ENCODE measurements around the gene MAML2.

The MAML2 gene

DNA sequence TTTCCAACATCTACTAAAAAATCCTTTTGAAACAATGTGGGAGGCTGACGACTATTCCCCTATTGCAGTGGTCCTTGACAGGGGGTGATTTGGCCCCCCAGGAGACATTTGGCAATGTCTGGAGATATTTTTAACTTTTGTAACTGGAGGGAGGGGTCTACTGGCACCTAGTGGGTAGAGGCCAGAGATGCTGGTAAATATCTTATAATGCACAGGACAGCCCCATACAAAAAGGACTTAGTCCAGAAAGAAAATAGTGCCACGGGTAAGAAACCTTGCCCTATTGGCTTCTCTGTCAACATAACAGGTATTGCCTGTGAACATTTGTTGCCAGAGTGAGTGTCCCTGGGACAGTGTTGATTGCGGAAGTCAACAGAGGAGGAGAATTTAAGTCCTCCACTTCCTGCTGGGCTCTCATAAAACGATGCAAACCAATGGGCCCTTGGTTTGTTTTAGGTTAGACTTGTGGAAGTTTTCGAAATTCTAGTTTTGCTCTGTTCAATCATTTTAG, 101.6 kb downstream of the MAML2 start:
- no peaks in the 10 kb centered on the region for H3K36me3 ChIP-seq (ENCODE audit: insufficient read depth, low read depth, low read length)
- no peak overlapping the region for H3K27ac ChIP-seq (ENCODE audit: low read length)
- peaks cover 33% of the 10 kb centered on the region for H3K4me1 ChIP-seq (ENCODE audit: insufficient read depth, low read length)
- H3K9ac ChIP-seq (ENCODE audit: low read depth, low read length), result peak overlapping the region; percentile 92; the same call in 1 of the 2 replicates
- no peak overlapping the region for H3K4me3 ChIP-seq (ENCODE audit: low read length)
- H3K9me3 ChIP-seq (ENCODE audit: insufficient read depth, low read depth, low read length), result no peaks in the 10 kb centered on the region
- no peaks in the 10 kb centered on the region for H3K27me3 ChIP-seq (ENCODE audit: insufficient read depth, low read length)

DNA sequence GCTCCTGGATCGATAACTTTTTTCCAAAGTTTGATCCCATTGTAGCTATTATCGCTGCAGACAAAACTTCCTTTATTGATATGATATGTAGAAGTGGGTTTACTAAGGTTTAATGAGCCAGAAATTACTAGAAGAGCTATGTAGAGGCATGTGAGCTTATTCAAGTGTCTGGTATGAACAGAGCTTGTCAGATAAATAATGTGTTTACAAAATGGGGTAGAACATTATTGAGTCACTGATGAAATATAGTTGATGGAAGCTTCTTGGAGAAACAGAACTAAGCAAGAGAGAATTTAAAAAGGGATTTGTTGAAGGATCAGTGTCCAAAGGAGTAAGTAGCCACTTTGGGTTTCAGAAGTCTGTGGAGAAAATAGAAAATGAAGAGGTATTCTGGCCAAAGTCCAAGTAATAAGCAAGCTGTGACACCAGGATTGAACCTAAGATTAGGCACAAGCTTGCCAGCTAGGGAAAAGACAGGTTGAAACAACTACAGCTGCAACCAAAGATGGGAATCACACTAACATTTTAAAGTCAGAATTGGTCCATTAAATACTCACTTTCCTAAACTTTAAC, 104.3 kb downstream of the MAML2 start:
- H3K4me1 ChIP-seq (ENCODE audit: insufficient read depth, low read length), result peaks cover 36% of the 10 kb centered on the region

DNA sequence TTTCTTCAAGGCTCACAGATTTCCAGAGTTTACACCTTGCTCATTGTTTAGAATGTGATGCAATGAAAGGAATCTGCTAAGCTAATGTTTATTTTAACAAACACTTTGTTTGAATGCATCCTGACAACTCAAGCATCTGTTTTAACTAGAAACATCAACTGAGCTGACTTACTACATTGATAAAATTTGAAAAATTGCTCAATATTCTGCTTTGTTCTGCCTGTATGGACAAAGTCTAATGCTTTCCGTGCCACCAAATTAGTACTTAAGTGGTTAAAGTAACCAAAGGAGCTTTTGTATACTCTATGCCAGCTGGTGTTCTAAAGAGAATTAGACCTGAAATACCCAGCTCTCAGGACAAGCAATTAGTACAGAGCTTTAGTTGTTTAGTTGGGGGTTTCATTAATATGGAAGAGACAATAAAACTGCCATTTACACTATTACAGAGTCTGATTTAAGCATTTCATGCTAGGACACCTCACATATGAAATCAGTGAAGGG, 105.2 kb downstream of the MAML2 start:
- Histone ChIP-seq H3K4me1 (ENCODE audit: insufficient read depth, low read length) (peaks cover 34% of the 10 kb centered on the region), H3K27me3 (ENCODE audit: insufficient read depth, low read length) (no peaks in the 10 kb centered on the region), H3K4me3 (ENCODE audit: low read length) (no peak overlapping the region), H3K9ac (ENCODE audit: low read depth, low read length) (no peak overlapping the region), H3K27ac (ENCODE audit: low read length) (no peak overlapping the region), H3K9me3 (ENCODE audit: insufficient read depth, low read depth, low read length) (no peaks in the 10 kb centered on the region), H3K36me3 (ENCODE audit: insufficient read depth, low read depth, low read length) (no peaks in the 10 kb centered on the region)

More for the DNA sequence above, 104.3 kb downstream of the MAML2 start:
- Histone ChIP-seq H3K27me3 (ENCODE audit: insufficient read depth, low read length) (no peaks in the 10 kb centered on the region), H3K9me3 (ENCODE audit: insufficient read depth, low read depth, low read length) (no peaks in the 10 kb centered on the region), H3K36me3 (ENCODE audit: insufficient read depth, low read depth, low read length) (no peaks in the 10 kb centered on the region), H3K4me3 (ENCODE audit: low read length) (no peak overlapping the region), H3K27ac (ENCODE audit: low read length) (no peak overlapping the region), H3K9ac (ENCODE audit: low read depth, low read length) (no peak overlapping the region)

DNA sequence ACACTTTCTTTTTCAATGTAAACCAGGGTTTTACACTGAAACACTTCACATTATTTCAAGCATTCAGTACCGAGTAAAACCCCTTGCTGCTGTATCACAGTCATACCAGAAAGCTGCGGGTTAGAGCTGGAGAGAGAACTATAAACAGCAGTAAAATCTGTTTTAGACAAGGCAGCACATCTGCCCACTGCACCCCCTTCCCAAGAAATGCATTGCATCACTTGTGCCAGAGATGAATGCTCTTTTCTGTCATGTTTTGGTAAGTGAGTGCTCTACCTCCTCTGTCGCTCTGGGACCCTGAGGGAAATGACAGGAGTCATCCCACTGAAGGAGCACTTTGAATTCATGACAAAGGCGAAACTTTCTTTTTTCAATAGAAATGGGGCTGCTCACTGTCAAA, 107.2 kb downstream of the MAML2 start:
- H3K9me3 ChIP-seq (ENCODE audit: insufficient read depth, low read depth, low read length), result no peaks in the 10 kb centered on the region
- peaks cover 18% of the 10 kb centered on the region; the same call in 1 of the 2 replicates for H3K4me1 ChIP-seq (ENCODE audit: insufficient read depth, low read length)
- no peak overlapping the region for H3K27ac ChIP-seq (ENCODE audit: low read length)
- no peak overlapping the region for H3K4me3 ChIP-seq (ENCODE audit: low read length)
- H3K36me3 ChIP-seq (ENCODE audit: insufficient read depth, low read depth, low read length), result no peaks in the 10 kb centered on the region
- no peaks in the 10 kb centered on the region for H3K27me3 ChIP-seq (ENCODE audit: insufficient read depth, low read length)
- no peak overlapping the region for H3K9ac ChIP-seq (ENCODE audit: low read depth, low read length)

DNA sequence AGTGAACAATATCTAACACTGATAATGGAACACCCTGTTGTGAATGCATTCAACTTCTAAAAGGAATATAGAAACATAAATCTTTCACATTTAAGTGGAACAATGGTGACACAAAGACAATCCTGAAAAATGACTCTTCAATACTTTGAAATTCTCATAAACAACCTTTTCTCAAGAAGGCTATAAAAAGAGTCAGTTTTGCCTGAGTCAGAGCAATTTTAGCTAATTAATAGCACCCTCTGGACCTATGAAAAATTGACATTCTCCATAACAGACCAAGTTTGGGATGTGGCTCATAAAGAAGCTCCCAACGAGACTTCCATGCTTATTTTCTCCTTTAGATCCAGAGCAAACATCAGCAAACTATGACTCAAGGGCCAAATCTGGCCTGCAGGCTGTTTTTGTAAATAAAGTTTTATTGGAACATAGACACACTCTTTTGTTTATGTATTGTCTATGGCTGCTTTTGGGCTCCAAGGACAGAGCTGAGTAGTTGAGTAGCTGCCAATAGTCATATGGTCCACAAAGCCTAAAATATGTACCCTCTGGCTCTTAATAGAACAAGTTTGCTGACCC, 108.0 kb downstream of the MAML2 start:
- Histone ChIP-seq H3K9ac (ENCODE audit: low read depth, low read length) (no peak overlapping the region), H3K36me3 (ENCODE audit: insufficient read depth, low read depth, low read length) (no peaks in the 10 kb centered on the region), H3K9me3 (ENCODE audit: insufficient read depth, low read depth, low read length) (no peaks in the 10 kb centered on the region), H3K4me1 (ENCODE audit: insufficient read depth, low read length) (peaks cover 18% of the 10 kb centered on the region; the same call in 1 of the 2 replicates), H3K27ac (ENCODE audit: low read length) (no peak overlapping the region), H3K4me3 (ENCODE audit: low read length) (no peak overlapping the region), H3K27me3 (ENCODE audit: insufficient read depth, low read length) (no peaks in the 10 kb centered on the region)

DNA sequence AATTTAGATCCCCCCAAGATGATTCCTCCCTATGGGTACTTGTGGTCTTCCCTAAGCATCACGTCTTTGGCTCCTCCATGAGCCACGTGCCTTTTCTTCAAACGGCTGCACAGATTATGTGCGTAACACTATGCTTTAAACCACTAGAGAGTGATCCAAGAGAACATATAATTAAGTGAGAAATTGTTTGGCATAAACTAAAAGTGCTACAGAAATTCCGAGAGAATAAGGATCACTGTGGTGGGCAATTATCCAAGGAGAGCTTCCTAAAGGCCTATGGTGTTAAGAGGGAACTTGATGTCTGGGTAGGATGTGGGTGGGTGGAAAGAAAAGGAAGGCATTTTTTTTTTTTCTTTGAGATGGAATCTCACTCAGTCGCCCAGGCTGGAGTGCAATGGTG, 110.9 kb downstream of the MAML2 start:
- no peak overlapping the region for H3K9ac ChIP-seq (ENCODE audit: low read depth, low read length)
- H3K27me3 ChIP-seq (ENCODE audit: insufficient read depth, low read length), result no peaks in the 10 kb centered on the region
- H3K4me3 ChIP-seq (ENCODE audit: low read length), result no peak overlapping the region
- no peak overlapping the region for H3K27ac ChIP-seq (ENCODE audit: low read length)
- no peaks in the 10 kb centered on the region for H3K36me3 ChIP-seq (ENCODE audit: insufficient read depth, low read depth, low read length)
- no peaks in the 10 kb centered on the region for H3K9me3 ChIP-seq (ENCODE audit: insufficient read depth, low read depth, low read length)
- peaks cover 15% of the 10 kb centered on the region for H3K4me1 ChIP-seq (ENCODE audit: insufficient read depth, low read length)

DNA sequence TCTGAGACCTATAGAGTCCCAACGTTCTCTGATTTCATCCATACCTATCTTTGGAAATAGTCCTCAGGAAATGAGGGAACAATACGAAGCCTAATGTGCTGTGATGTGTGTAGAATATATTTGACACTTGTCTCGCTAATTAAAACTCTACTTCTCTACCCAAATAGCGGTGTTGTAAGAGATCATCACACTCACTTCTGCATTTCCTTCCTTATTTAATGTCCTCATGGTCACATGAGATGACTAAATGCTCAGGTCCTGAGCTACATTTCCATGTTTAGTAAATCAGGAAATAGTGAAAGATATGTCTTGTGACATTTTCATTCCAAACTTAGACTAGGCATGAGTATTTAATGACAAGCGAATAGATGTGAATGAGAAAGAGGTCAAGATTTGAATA, 112.3 kb downstream of the MAML2 start:
- Histone ChIP-seq H3K4me3 (ENCODE audit: low read length) (no peak overlapping the region), H3K9me3 (ENCODE audit: insufficient read depth, low read depth, low read length) (no peaks in the 10 kb centered on the region), H3K4me1 (ENCODE audit: insufficient read depth, low read length) (peaks cover 11% of the 10 kb centered on the region), H3K27me3 (ENCODE audit: insufficient read depth, low read length) (no peaks in the 10 kb centered on the region), H3K9ac (ENCODE audit: low read depth, low read length) (no peak overlapping the region), H3K36me3 (ENCODE audit: insufficient read depth, low read depth, low read length) (no peaks in the 10 kb centered on the region), H3K27ac (ENCODE audit: low read length) (no peak overlapping the region)

DNA sequence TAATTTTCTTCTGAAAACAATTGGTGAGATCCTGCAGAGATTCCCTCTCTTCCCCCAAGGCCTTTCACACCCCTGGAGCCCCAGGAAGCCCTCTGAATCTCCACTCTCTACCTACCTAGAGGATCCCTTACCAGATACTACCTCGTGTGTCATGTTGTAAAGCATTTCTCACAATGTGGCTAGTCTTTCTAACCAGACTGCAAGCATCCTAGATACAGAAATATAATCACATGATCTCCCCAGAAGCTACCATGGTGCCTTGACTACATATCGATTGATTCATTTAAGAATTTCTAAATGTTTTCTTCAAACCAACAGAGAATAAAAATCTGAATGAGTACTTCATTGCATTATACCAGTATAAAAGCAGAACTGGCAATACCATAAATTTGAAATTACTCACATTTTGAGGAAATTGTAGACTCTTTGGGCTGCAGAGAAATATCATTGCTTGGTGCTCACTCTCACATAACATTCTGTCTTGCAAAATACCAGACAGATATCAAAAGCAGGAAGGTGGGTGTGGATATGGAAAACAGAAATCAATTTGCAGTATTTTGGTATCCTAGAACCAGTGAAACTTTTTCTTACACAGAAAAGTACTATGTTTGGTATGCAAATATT, 113.5 kb downstream of the MAML2 start:
- H3K27ac ChIP-seq (ENCODE audit: low read length), result no peak overlapping the region
- no peak overlapping the region for H3K4me3 ChIP-seq (ENCODE audit: low read length)
- no peaks in the 10 kb centered on the region for H3K27me3 ChIP-seq (ENCODE audit: insufficient read depth, low read length)
- peaks cover 10% of the 10 kb centered on the region for H3K4me1 ChIP-seq (ENCODE audit: insufficient read depth, low read length)
- no peaks in the 10 kb centered on the region for H3K9me3 ChIP-seq (ENCODE audit: insufficient read depth, low read depth, low read length)
- no peak overlapping the region for H3K9ac ChIP-seq (ENCODE audit: low read depth, low read length)
- H3K36me3 ChIP-seq (ENCODE audit: insufficient read depth, low read depth, low read length), result no peaks in the 10 kb centered on the region

DNA sequence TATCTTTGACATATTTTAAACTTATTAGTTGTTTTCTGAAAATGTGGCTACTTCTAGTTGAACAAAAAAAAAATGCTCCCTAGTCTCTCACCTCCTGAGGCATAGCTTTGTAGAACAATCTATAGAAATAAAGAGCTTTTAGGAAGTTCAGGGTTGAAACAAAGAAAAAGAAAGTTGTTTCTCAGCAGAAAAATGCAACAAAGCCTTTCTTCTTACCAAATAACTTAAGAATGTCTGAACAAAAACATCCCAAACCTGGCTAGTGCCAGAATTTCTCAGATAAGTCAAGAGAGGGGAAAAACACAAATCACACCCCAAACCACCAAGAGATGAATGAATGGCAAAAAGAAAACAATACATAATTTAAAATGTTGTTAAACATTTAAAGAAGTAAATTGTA, 114.1 kb downstream of the MAML2 start:
- H3K4me3 ChIP-seq (ENCODE audit: low read length), result no peak overlapping the region
- H3K27me3 ChIP-seq (ENCODE audit: insufficient read depth, low read length), result no peaks in the 10 kb centered on the region
- no peaks in the 10 kb centered on the region for H3K9me3 ChIP-seq (ENCODE audit: insufficient read depth, low read depth, low read length)
- no peaks in the 10 kb centered on the region for H3K36me3 ChIP-seq (ENCODE audit: insufficient read depth, low read depth, low read length)
- no peak overlapping the region for H3K27ac ChIP-seq (ENCODE audit: low read length)
- H3K4me1 ChIP-seq (ENCODE audit: insufficient read depth, low read length), result peaks cover 10% of the 10 kb centered on the region
- no peak overlapping the region for H3K9ac ChIP-seq (ENCODE audit: low read depth, low read length)

DNA sequence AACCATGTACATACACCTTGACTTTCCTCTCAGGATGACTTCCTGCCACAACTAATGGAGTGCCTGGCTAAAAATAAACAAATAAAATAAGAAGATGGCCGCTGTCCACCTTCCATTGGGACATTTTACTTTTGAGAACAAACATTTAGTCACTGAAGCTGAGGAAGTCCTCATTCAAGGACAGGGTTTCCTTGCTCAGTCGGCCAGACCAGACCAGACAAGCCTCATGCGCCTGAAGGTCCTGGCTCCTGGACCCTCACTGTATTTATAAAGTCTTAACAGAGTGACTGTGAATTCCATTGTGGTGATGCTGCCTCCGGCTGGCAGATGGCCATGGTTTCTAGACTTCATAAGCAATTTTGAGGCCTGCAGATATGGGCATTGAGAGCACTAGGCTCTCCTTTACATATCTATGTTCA, 114.5 kb downstream of the MAML2 start:
- no peaks in the 10 kb centered on the region for H3K9me3 ChIP-seq (ENCODE audit: insufficient read depth, low read depth, low read length)
- H3K27me3 ChIP-seq (ENCODE audit: insufficient read depth, low read length), result no peaks in the 10 kb centered on the region
- no peak overlapping the region for H3K9ac ChIP-seq (ENCODE audit: low read depth, low read length)
- no peak overlapping the region for H3K4me3 ChIP-seq (ENCODE audit: low read length)
- H3K27ac ChIP-seq (ENCODE audit: low read length), result no peak overlapping the region
- H3K36me3 ChIP-seq (ENCODE audit: insufficient read depth, low read depth, low read length), result no peaks in the 10 kb centered on the region
- H3K4me1 ChIP-seq (ENCODE audit: insufficient read depth, low read length), result peaks cover 10% of the 10 kb centered on the region

DNA sequence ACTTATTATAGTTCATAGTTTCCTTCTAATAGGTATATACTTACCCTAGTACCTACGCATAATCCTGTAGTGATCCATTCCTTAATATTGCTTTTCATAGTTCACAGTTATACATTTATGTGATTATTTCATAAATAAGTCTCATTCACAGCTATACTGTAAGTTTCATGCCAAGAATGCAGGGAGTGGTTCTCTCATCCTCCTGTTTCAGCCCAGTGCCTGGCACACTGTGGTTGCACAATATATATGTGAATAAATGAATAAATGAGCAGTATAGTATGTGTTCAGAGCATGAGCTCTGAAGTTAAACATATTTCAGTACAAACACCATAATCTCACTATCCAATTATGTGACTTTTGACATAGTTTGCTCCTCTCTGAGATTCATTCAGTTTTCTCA, 115.8 kb downstream of the MAML2 start:
- H3K9me3 ChIP-seq (ENCODE audit: insufficient read depth, low read depth, low read length), result no peaks in the 10 kb centered on the region
- peaks cover 10% of the 10 kb centered on the region for H3K4me1 ChIP-seq (ENCODE audit: insufficient read depth, low read length)
- no peak overlapping the region for H3K9ac ChIP-seq (ENCODE audit: low read depth, low read length)
- H3K36me3 ChIP-seq (ENCODE audit: insufficient read depth, low read depth, low read length), result no peaks in the 10 kb centered on the region
- H3K27me3 ChIP-seq (ENCODE audit: insufficient read depth, low read length), result no peaks in the 10 kb centered on the region
- H3K27ac ChIP-seq (ENCODE audit: low read length), result no peak overlapping the region
- no peak overlapping the region for H3K4me3 ChIP-seq (ENCODE audit: low read length)

DNA sequence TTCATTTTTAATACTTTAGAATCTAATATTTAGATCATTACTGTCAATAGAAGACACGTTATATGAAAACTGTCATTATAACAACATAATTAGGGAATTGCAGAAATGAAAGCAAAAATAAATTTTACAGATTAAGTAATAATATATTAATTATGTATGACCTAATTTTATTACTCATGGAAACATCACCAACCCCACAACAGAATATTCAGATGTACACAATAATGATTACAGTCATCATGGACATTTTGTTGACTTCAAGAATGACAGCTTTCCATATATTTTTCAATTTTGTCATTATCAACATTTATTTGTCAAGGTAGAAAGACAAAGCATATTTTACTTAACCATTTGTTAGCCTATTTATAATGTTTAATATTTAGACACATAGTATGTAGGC, 119.9 kb downstream of the MAML2 start:
- no peaks in the 10 kb centered on the region for H3K27me3 ChIP-seq (ENCODE audit: insufficient read depth, low read length)
- H3K36me3 ChIP-seq (ENCODE audit: insufficient read depth, low read depth, low read length), result no peaks in the 10 kb centered on the region
- peaks cover 2% of the 10 kb centered on the region; the same call in 1 of the 2 replicates for H3K4me1 ChIP-seq (ENCODE audit: insufficient read depth, low read length)

More for the DNA sequence above, 119.9 kb downstream of the MAML2 start:
- no peak overlapping the region for H3K4me3 ChIP-seq (ENCODE audit: low read length)
- no peak overlapping the region for H3K9ac ChIP-seq (ENCODE audit: low read depth, low read length)
- no peaks in the 10 kb centered on the region for H3K9me3 ChIP-seq (ENCODE audit: insufficient read depth, low read depth, low read length)
- no peak overlapping the region for H3K27ac ChIP-seq (ENCODE audit: low read length)

Measured in iPS-20b (cell line).